ENCODE data around the gene ITGAD.

Gene ITGAD

GRCh38 chr16:31393056-31393455, at the start of gene ITGAD:
Gene ITGAD, plus strand, starts transcription at chr16:31393335. Its CDS starts 26 bp downstream, at chr16:31393361.
- Mint-ChIP-seq H3K4me3 (no peak within 1 kb of the TSS), H3K36me3 (ENCODE audit: low read depth) (no peaks in the 10 kb centered on the region), H3K27ac (no peak within 1 kb of the TSS), H3K4me1 (no peaks in the 10 kb centered on the region), H3K27me3 (peaks cover 5% of the 10 kb centered on the region), H3K9me3 (no peaks in the 10 kb centered on the region)
- DNase-seq (no peak), ATAC-seq (no peak)

GRCh38 chr16:31344712-31345111, 48.4 kb upstream of the ITGAD start:
- ATAC-seq (peak; percentile 40), DNase-seq (no peak)
- Mint-ChIP-seq H3K36me3 (ENCODE audit: low read depth) (no peaks in the 10 kb centered on the region), H3K4me1 (peaks cover 19% of the 10 kb centered on the region), H3K4me3 (peak overlapping the region; percentile 8), H3K9me3 (no peaks in the 10 kb centered on the region), H3K27me3 (peaks cover 3% of the 10 kb centered on the region), H3K27ac (peak overlapping the region; percentile 34)

- Mint-ChIP-seq H3K4me3 (no peak overlapping the region), H3K27me3 (peaks cover 3% of the 10 kb centered on the region), H3K4me1 (peaks cover 34% of the 10 kb centered on the region), H3K27ac (no peak overlapping the region), H3K9me3 (no peaks in the 10 kb centered on the region), H3K36me3 (ENCODE audit: low read depth) (no peaks in the 10 kb centered on the region)
- no peak for ATAC-seq
- DNase-seq: no peak
Observed at GRCh38 chr16:31347445-31347844, 45.7 kb upstream of the ITGAD start.

GRCh38 chr16:31348579-31348978, 44.6 kb upstream of the ITGAD start:
- peaks cover 2% of the 10 kb centered on the region for H3K27me3 Mint-ChIP-seq
- DNase-seq (no peak), ATAC-seq (no peak)
- H3K36me3 Mint-ChIP-seq (ENCODE audit: low read depth): no peaks in the 10 kb centered on the region
- no peaks in the 10 kb centered on the region for H3K9me3 Mint-ChIP-seq
- no peak overlapping the region for H3K27ac Mint-ChIP-seq
- no peak overlapping the region for H3K4me3 Mint-ChIP-seq
- H3K4me1 Mint-ChIP-seq: peaks cover 44% of the 10 kb centered on the region

- Mint-ChIP-seq H3K9me3 (no peaks in the 10 kb centered on the region), H3K27me3 (peaks cover 2% of the 10 kb centered on the region), H3K36me3 (ENCODE audit: low read depth) (no peaks in the 10 kb centered on the region), H3K4me3 (no peak overlapping the region), H3K27ac (no peak overlapping the region), H3K4me1 (peaks cover 51% of the 10 kb centered on the region)
- DNase-seq (no peak), ATAC-seq (peak; percentile 1)
Observed at GRCh38 chr16:31350275-31351005, 42.7 kb upstream of the ITGAD start.

- no peak overlapping the region for H3K4me3 Mint-ChIP-seq
- peaks cover 2% of the 10 kb centered on the region for H3K27me3 Mint-ChIP-seq
- no peak overlapping the region for H3K27ac Mint-ChIP-seq
- no peak for DNase-seq
- no peaks in the 10 kb centered on the region for H3K36me3 Mint-ChIP-seq (ENCODE audit: low read depth)
- H3K9me3 Mint-ChIP-seq: no peaks in the 10 kb centered on the region
- peaks cover 57% of the 10 kb centered on the region for H3K4me1 Mint-ChIP-seq
- ATAC-seq: no peak
Observed at GRCh38 chr16:31351246-31351941, 41.7 kb upstream of the ITGAD start.

GRCh38 chr16:31351942-31352325, 41.2 kb upstream of the ITGAD start:
- peak; percentile 37 for DNase-seq
- Mint-ChIP-seq H3K36me3 (ENCODE audit: low read depth) (no peaks in the 10 kb centered on the region), H3K27me3 (peaks cover 2% of the 10 kb centered on the region), H3K4me3 (peak overlapping the region; percentile 27), H3K9me3 (no peaks in the 10 kb centered on the region), H3K4me1 (peaks cover 59% of the 10 kb centered on the region), H3K27ac (peak overlapping the region; percentile 63)
- peak; percentile 26 for ATAC-seq

- ATAC-seq (no peak), DNase-seq (no peak)
- Mint-ChIP-seq H3K4me1 (peaks cover 64% of the 10 kb centered on the region), H3K4me3 (peak overlapping the region; percentile 27), H3K27ac (peak overlapping the region; percentile 63), H3K27me3 (peaks cover 2% of the 10 kb centered on the region), H3K9me3 (no peaks in the 10 kb centered on the region), H3K36me3 (ENCODE audit: low read depth) (no peaks in the 10 kb centered on the region)
Observed at GRCh38 chr16:31352376-31353115, 40.6 kb upstream of the ITGAD start.

- H3K36me3 Mint-ChIP-seq (ENCODE audit: low read depth): no peaks in the 10 kb centered on the region
- H3K27me3 Mint-ChIP-seq: no peaks in the 10 kb centered on the region
- ATAC-seq (peak; percentile 91), DNase-seq (peak; percentile 86)
- H3K27ac Mint-ChIP-seq: peak within 1 kb of the TSS; percentile 92
- H3K4me1 Mint-ChIP-seq: peaks cover 63% of the 10 kb centered on the region
- H3K9me3 Mint-ChIP-seq: no peaks in the 10 kb centered on the region
- H3K4me3 Mint-ChIP-seq: peak within 1 kb of the TSS; percentile 60
Observed at GRCh38 chr16:31354394-31355291, 38.5 kb upstream of the ITGAD start, which contains the start of gene ITGAX. Gene ITGAX, plus strand, starts transcription at chr16:31355176. Its CDS starts 79 bp downstream, at chr16:31355255.

GRCh38 chr16:31355431-31356100, 37.6 kb upstream of the ITGAD start:
- Mint-ChIP-seq H3K9me3 (no peaks in the 10 kb centered on the region), H3K36me3 (ENCODE audit: low read depth) (no peaks in the 10 kb centered on the region), H3K27me3 (no peaks in the 10 kb centered on the region), H3K4me3 (peak overlapping the region; percentile 60), H3K4me1 (peaks cover 57% of the 10 kb centered on the region), H3K27ac (peak overlapping the region; percentile 92)
- DNase-seq: no peak
- ATAC-seq: no peak

GRCh38 chr16:31356566-31357323, 36.4 kb upstream of the ITGAD start:
- H3K27me3 Mint-ChIP-seq: no peaks in the 10 kb centered on the region
- no peak overlapping the region for H3K27ac Mint-ChIP-seq
- peaks cover 53% of the 10 kb centered on the region for H3K4me1 Mint-ChIP-seq
- H3K4me3 Mint-ChIP-seq: peak overlapping the region; percentile 26
- H3K9me3 Mint-ChIP-seq: no peaks in the 10 kb centered on the region
- DNase-seq: no peak
- no peak for ATAC-seq
- no peaks in the 10 kb centered on the region for H3K36me3 Mint-ChIP-seq (ENCODE audit: low read depth)

- ATAC-seq (no peak), DNase-seq (no peak)
- Mint-ChIP-seq H3K4me1 (peaks cover 45% of the 10 kb centered on the region), H3K4me3 (no peak overlapping the region), H3K27ac (peak overlapping the region; percentile 63), H3K27me3 (no peaks in the 10 kb centered on the region), H3K36me3 (ENCODE audit: low read depth) (no peaks in the 10 kb centered on the region), H3K9me3 (no peaks in the 10 kb centered on the region)
Observed at GRCh38 chr16:31357324-31358109, 35.6 kb upstream of the ITGAD start.
